HEK293 (cell line): ENCODE results near the gene FOXE3.

Experiments used
- CTCF ChIA-PET: fragments of 350-600 bp; formaldehyde crosslinking; extraction: SDS; loops from one replicate; lab custom pipeline; 2021; ENCODE audit warnings: antibody characterized with exemption; lab: Yijun Ruan, JAX
- POLR2A ChIA-PET: fragments of 300-600 bp; formaldehyde crosslinking; extraction: SDS; loops from one replicate; lab custom pipeline; 2020; ENCODE audit warnings: antibody characterized with exemption, inconsistent platforms; lab: Yijun Ruan, JAX
- H3K27ac ChIP-seq: fragments of 200-500 bp; sonication (Bioruptor generic); 2 replicates; pipeline ENCODE4 v1.5.1; 2014; ENCODE audit warnings: low read depth, low read length, control low read depth, inconsistent platforms; ENCODE audit errors: extremely low read depth
- H3K36me3 ChIP-seq, 2 experiments: fragments of 200-500 bp in 1 of 2; sonication (Bioruptor generic) in 1 of 2; 1 replicate in 1 of 2; 2 replicates in 1 of 2; pipeline ENCODE4 v1.5.1; 2014 to 2017; ENCODE audit warnings: inconsistent platforms in 2 of 2, low read length in 2 of 2; ENCODE audit not compliant: control insufficient read depth in 2 of 2, insufficient read depth in 1 of 2
- H3K4me1 ChIP-seq: fragments of 200-500 bp; sonication (Bioruptor generic); 2 replicates; pipeline ENCODE4 v1.5.1; 2014; ENCODE audit warnings: mild to moderate bottlenecking, low read length, inconsistent platforms; ENCODE audit not compliant: control insufficient read depth, insufficient read depth
- H3K4me3 ChIP-seq: 2 replicates; pipeline ENCODE4 v1.5.1; 2011; ENCODE audit warnings: low read depth, mild to moderate bottlenecking, control low read depth, low read length, moderate library complexity
- H3K9me3 ChIP-seq: fragments of 200-500 bp; sonication (Bioruptor generic); 2 replicates; pipeline ENCODE4 v1.5.1; 2014; ENCODE audit warnings: low read depth, low read length, inconsistent platforms; ENCODE audit not compliant: control insufficient read depth, insufficient read depth
- GLI4 ChIP-seq: fragments of 450-650 bp; formaldehyde crosslinking; IDR thresholded peaks from 2 replicates; pipeline ENCODE4 v1.5.1; 2016; ENCODE audit warnings: missing biosample characterization, missing genetic modification characterization
- GLIS1 ChIP-seq: fragments of 450-650 bp; formaldehyde crosslinking; IDR thresholded peaks from 2 replicates; pipeline ENCODE4 v1.5.1; 2016; ENCODE audit warnings: missing biosample characterization, missing genetic modification characterization
- HOXA7 ChIP-seq: sonication (generic); formaldehyde crosslinking; IDR thresholded peaks from 2 replicates; pipeline ENCODE4 v1.8.1; 2022; ENCODE audit warnings: missing genetic modification reagents, borderline replicate concordance
- SP3 ChIP-seq: fragments of 450-650 bp; formaldehyde crosslinking; IDR thresholded peaks from 2 replicates; pipeline ENCODE4 v1.5.1; 2016; ENCODE audit warnings: missing biosample characterization, missing genetic modification characterization
- WT1 ChIP-seq: fragments of 450-650 bp; formaldehyde crosslinking; IDR thresholded peaks from 2 replicates; pipeline ENCODE4 v1.5.1; 2016; ENCODE audit warnings: missing biosample characterization, missing genetic modification characterization
- ZBTB17 ChIP-seq: fragments of 450-650 bp; formaldehyde crosslinking; IDR thresholded peaks from 2 replicates; pipeline ENCODE4 v1.5.1; 2016; ENCODE audit warnings: missing biosample characterization, missing genetic modification characterization
- ZBTB48 ChIP-seq: fragments of 450-650 bp; formaldehyde crosslinking; IDR thresholded peaks from 2 replicates; pipeline ENCODE4 v1.5.1; 2016; ENCODE audit warnings: missing biosample characterization, missing genetic modification characterization
- ZBTB8A ChIP-seq: fragments of 450-650 bp; formaldehyde crosslinking; IDR thresholded peaks from 2 replicates; pipeline ENCODE4 v1.5.1; 2016; ENCODE audit warnings: missing biosample characterization, missing genetic modification characterization
- ZFHX2 ChIP-seq: fragments of 450-650 bp; formaldehyde crosslinking; conservative IDR thresholded peaks from 2 replicates; pipeline ENCODE4 v1.5.1; 2016; ENCODE audit warnings: missing biosample characterization, missing genetic modification characterization
- ZNF10 ChIP-seq: fragments of 450-650 bp; formaldehyde crosslinking; IDR thresholded peaks from 2 replicates; pipeline ENCODE4 v1.5.1; 2017; ENCODE audit warnings: missing biosample characterization, missing genetic modification characterization
- ZNF112 ChIP-seq: fragments of 450-650 bp; formaldehyde crosslinking; IDR thresholded peaks from 2 replicates; pipeline ENCODE4 v1.5.0; 2017; ENCODE audit warnings: missing biosample characterization, missing genetic modification characterization
- ZNF132 ChIP-seq: fragments of 450-650 bp; formaldehyde crosslinking; IDR thresholded peaks from 2 replicates; pipeline ENCODE4 v1.5.1; 2017; ENCODE audit warnings: missing biosample characterization, missing genetic modification characterization, borderline replicate concordance
- ZNF157 ChIP-seq: fragments of 450-650 bp; formaldehyde crosslinking; IDR thresholded peaks from 2 replicates; pipeline ENCODE4 v1.5.1; 2016; ENCODE audit warnings: missing biosample characterization, missing genetic modification characterization
- ZNF16 ChIP-seq: fragments of 450-650 bp; formaldehyde crosslinking; IDR thresholded peaks from 2 replicates; pipeline ENCODE4 v1.5.1; 2016; ENCODE audit warnings: low read depth, missing biosample characterization, missing genetic modification characterization
- ZNF248 ChIP-seq: fragments of 450-650 bp; formaldehyde crosslinking; IDR thresholded peaks from 2 replicates; pipeline ENCODE4 v1.5.1; 2017; ENCODE audit warnings: missing biosample characterization, missing genetic modification characterization
- ZNF341 ChIP-seq: fragments of 450-650 bp; formaldehyde crosslinking; IDR thresholded peaks from 2 replicates; pipeline ENCODE4; 2016; ENCODE audit warnings: low read depth, missing biosample characterization, missing genetic modification characterization
- ZNF391 ChIP-seq: fragments of 450-650 bp; formaldehyde crosslinking; IDR thresholded peaks from 2 replicates; pipeline ENCODE4 v1.5.1; 2016; ENCODE audit warnings: low read depth, missing biosample characterization, missing genetic modification characterization, borderline replicate concordance
- ZNF423 ChIP-seq: fragments of 450-650 bp; formaldehyde crosslinking; IDR thresholded peaks from 2 replicates; pipeline ENCODE4 v1.5.1; 2016; ENCODE audit warnings: missing biosample characterization, missing genetic modification characterization
- ZNF48 ChIP-seq: fragments of 450-650 bp; formaldehyde crosslinking; IDR thresholded peaks from 2 replicates; pipeline ENCODE4 v1.5.1; 2016; ENCODE audit warnings: missing biosample characterization, missing genetic modification characterization
- ZNF549 ChIP-seq: fragments of 450-650 bp; IDR thresholded peaks from 2 replicates; pipeline ENCODE4 v1.5.1; 2018; ENCODE audit warnings: missing biosample characterization, missing genetic modification characterization, mild to moderate bottlenecking, inconsistent platforms, moderate library complexity
- ZNF558 ChIP-seq: fragments of 450-650 bp; formaldehyde crosslinking; IDR thresholded peaks from 2 replicates; pipeline ENCODE4 v1.5.1; 2016; ENCODE audit warnings: missing biosample characterization, missing genetic modification characterization
- ZNF623 ChIP-seq: fragments of 450-650 bp; formaldehyde crosslinking; IDR thresholded peaks from 2 replicates; pipeline ENCODE4 v1.5.1; 2016; ENCODE audit warnings: missing biosample characterization, missing genetic modification characterization
- ZNF629 ChIP-seq: fragments of 450-650 bp; formaldehyde crosslinking; IDR thresholded peaks from 2 replicates; pipeline ENCODE4 v1.5.1; 2017; ENCODE audit warnings: missing biosample characterization, missing genetic modification characterization
- ZNF658 ChIP-seq: fragments of 450-650 bp; formaldehyde crosslinking; IDR thresholded peaks from 2 replicates; pipeline ENCODE4; 2016; ENCODE audit warnings: missing biosample characterization, missing genetic modification characterization
- ZNF664 ChIP-seq: fragments of 450-650 bp; formaldehyde crosslinking; IDR thresholded peaks from 2 replicates; pipeline ENCODE4 v1.5.1; 2016; ENCODE audit warnings: missing biosample characterization, missing genetic modification characterization
- ZNF768 ChIP-seq: fragments of 450-650 bp; formaldehyde crosslinking; IDR thresholded peaks from 2 replicates; pipeline ENCODE4 v1.5.1; 2018; ENCODE audit warnings: missing biosample characterization, mild to moderate bottlenecking, missing genetic modification characterization
- ZNF791 ChIP-seq: fragments of 450-650 bp; formaldehyde crosslinking; IDR thresholded peaks from 2 replicates; pipeline ENCODE4 v1.5.1; 2016; ENCODE audit warnings: missing biosample characterization, missing genetic modification characterization
- ZSCAN23 ChIP-seq: fragments of 450-650 bp; formaldehyde crosslinking; IDR thresholded peaks from 2 replicates; pipeline ENCODE4 v1.5.1; 2016; ENCODE audit warnings: missing biosample characterization, missing genetic modification characterization
- TF ChIP-seq, protein P1 (sequence below): fragments of 450-650 bp; formaldehyde crosslinking; IDR thresholded peaks from 2 replicates; pipeline ENCODE4 v1.5.1; 2016; ENCODE audit warnings: missing biosample characterization, missing genetic modification characterization, low read depth
- TF ChIP-seq, protein P2 (sequence below): fragments of 450-650 bp; formaldehyde crosslinking; IDR thresholded peaks from 2 replicates; pipeline ENCODE4 v1.5.1; 2016; ENCODE audit warnings: missing biosample characterization, missing genetic modification characterization
- TF ChIP-seq, protein P3 (sequence below): fragments of 450-650 bp; formaldehyde crosslinking; IDR thresholded peaks from 2 replicates; pipeline ENCODE4 v1.5.1; 2017; ENCODE audit warnings: missing biosample characterization, missing genetic modification characterization
- TF ChIP-seq, protein P4 (sequence below): fragments of 450-650 bp; formaldehyde crosslinking; optimal IDR thresholded peaks from 2 replicates; pipeline ENCODE3; 2016; ENCODE audit warnings: missing biosample characterization, mild to moderate bottlenecking, missing genetic modification characterization

Gene FOXE3

DNA sequence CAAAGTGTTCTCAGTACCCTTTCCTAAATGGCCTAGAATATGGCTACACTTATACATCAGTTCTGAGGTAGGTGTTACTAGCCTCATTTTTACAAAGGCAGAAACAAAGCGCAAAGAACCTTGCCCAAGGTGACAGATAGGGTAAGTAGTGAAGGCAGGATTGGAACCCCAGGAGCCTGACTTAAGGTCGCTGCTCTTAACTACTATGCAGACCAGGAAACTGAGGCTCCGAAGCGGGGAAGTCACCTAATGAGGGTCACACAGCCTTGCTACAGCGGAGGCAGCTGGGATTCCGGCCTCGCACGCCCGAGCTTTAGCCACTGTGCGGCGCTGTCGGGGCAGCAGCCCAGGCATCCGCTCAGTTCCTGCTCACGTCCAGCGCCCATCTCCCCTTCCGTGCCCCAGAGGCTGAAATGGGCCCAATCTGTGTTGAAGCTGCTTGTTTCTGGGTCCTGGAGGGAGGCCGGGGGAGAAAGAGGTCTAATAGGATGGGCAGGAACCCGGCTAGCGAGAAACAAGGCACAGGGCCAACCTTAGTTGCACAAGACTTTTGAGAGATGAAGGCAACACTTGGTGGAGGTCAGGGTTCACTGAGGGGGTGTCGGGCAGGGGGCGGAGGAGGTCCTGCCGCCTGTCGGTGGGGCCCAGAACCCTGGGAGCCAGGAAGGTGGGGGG lies 20.4 kb downstream of the FOXE3 start (continued):
- TF ChIP-seq, protein P1, sequence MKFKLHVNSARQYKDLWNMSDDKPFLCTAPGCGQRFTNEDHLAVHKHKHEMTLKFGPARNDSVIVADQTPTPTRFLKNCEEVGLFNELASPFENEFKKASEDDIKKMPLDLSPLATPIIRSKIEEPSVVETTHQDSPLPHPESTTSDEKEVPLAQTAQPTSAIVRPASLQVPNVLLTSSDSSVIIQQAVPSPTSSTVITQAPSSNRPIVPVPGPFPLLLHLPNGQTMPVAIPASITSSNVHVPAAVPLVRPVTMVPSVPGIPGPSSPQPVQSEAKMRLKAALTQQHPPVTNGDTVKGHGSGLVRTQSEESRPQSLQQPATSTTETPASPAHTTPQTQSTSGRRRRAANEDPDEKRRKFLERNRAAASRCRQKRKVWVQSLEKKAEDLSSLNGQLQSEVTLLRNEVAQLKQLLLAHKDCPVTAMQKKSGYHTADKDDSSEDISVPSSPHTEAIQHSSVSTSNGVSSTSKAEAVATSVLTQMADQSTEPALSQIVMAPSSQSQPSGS (tag by site-specific recombination): no peak
- peak; percentile 60; the same call in 1 of the 2 replicates for TF ChIP-seq ZNF10 (tag by site-specific recombination)

DNA sequence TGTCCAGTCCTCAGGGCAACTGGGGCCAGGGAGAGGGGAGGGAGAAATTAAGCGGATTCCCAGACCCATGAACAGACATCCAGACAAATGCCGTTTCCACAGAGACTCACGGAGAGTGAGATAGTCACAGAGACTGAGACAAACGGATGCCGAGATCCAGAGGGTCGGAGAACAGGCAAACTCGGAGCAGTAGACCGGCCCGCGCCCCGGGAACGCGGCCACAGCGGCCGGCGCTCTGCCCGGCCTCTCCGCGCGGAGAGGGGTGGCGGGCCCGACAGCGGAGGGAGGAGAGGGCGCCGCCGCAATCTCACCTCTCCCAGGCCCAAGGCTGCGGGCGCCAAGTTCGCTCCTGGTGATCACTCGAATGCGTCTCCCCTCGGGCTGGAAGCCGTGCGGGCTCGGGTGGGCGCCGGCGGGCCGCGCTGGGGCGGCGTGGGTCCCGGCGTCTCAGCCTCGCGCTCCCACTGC lies 20.9 kb downstream of the FOXE3 start:
- H3K36me3 ChIP-seq: peaks cover 0 to 37% of the 10 kb centered on the region in 2 experiments; a peak in 1 of 3 replicates
- peak overlapping the region; percentile 98 for H3K27ac ChIP-seq
- H3K4me1 ChIP-seq: no peaks in the 10 kb centered on the region
- no peaks in the 10 kb centered on the region for H3K9me3 ChIP-seq
- POLR2A ChIA-PET: interaction anchor here (0.7 to 3.1 kb wide), 21 partner anchors 8 to 319 kb away, joined by 3 to 26 read pairs (median 4); partner anchors contain the start of genes CMPK1 and STIL
- H3K4me3 ChIP-seq: peak overlapping the region; percentile 80
- CTCF ChIA-PET: interaction anchor here (0.5 to 9.7 kb wide), 79 partner anchors 8 to 788 kb away, joined by 3 to 120 read pairs (median 4); partner anchors contain the start of gene PDZK1IP1
- TF ChIP-seq ZNF791 (tag by site-specific recombination): no peak
- TF ChIP-seq ZBTB17: no peak
- TF ChIP-seq ZNF112: no peak
- TF ChIP-seq ZSCAN23 (tag by site-specific recombination): no peak
- TF ChIP-seq ZNF623 (tag by site-specific recombination): no peak
- no peak for TF ChIP-seq ZFHX2 (tag by site-specific recombination)
- TF ChIP-seq, protein P2, sequence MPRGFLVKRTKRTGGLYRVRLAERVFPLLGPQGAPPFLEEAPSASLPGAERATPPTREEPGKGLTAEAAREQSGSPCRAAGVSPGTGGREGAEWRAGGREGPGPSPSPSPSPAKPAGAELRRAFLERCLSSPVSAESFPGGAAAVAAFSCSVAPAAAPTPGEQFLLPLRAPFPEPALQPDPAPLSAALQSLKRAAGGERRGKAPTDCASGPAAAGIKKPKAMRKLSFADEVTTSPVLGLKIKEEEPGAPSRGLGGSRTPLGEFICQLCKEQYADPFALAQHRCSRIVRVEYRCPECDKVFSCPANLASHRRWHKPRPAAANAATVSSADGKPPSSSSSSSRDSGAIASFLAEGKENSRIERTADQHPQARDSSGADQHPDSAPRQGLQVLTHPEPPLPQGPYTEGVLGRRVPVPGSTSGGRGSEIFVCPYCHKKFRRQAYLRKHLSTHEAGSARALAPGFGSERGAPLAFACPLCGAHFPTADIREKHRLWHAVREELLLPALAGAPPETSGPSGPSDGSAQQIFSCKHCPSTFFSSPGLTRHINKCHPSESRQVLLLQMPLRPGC: 0 out of 2 replicates have a peak, but pooled peaks have one; percentile 4
- no peak for TF ChIP-seq ZNF423 (tag by site-specific recombination)
- TF ChIP-seq GLIS1 (tag by site-specific recombination): no peak
- TF ChIP-seq ZNF629 (tag by site-specific recombination): no peak
- TF ChIP-seq ZNF768 (tag by site-specific recombination): no peak
- no peak for TF ChIP-seq ZNF132 (tag by site-specific recombination)
- TF ChIP-seq ZNF157 (tag by site-specific recombination): no peak
- TF ChIP-seq ZNF664 (tag by site-specific recombination): no peak
- TF ChIP-seq ZBTB48 (tag by site-specific recombination): 0 out of 2 replicates have a peak, but pooled peaks have one; percentile 7
- no peak for TF ChIP-seq ZBTB8A
- TF ChIP-seq ZNF341 (tag by site-specific recombination): peak; percentile 72
- TF ChIP-seq SP3 (tag by site-specific recombination): no peak
- no peak for TF ChIP-seq ZNF48
- no peak for TF ChIP-seq HOXA7 (CRISPR knock-in tag)
- TF ChIP-seq ZNF391: no peak
- TF ChIP-seq, protein P3, sequence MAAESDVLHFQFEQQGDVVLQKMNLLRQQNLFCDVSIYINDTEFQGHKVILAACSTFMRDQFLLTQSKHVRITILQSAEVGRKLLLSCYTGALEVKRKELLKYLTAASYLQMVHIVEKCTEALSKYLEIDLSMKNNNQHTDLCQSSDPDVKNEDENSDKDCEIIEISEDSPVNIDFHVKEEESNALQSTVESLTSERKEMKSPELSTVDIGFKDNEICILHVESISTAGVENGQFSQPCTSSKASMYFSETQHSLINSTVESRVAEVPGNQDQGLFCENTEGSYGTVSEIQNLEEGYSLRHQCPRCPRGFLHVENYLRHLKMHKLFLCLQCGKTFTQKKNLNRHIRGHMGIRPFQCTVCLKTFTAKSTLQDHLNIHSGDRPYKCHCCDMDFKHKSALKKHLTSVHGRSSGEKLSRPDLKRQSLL: no peak
- TF ChIP-seq, protein P4, sequence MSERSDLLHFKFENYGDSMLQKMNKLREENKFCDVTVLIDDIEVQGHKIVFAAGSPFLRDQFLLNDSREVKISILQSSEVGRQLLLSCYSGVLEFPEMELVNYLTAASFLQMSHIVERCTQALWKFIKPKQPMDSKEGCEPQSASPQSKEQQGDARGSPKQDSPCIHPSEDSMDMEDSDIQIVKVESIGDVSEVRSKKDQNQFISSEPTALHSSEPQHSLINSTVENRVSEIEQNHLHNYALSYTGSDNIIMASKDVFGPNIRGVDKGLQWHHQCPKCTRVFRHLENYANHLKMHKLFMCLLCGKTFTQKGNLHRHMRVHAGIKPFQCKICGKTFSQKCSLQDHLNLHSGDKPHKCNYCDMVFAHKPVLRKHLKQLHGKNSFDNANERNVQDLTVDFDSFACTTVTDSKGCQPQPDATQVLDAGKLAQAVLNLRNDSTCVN: peak; percentile 63
- no peak for TF ChIP-seq ZNF558 (tag by site-specific recombination)
- no peak for TF ChIP-seq GLI4 (tag by site-specific recombination)
- TF ChIP-seq WT1: no peak
- no peak for TF ChIP-seq ZNF658 (tag by site-specific recombination)
- no peak for TF ChIP-seq ZNF16 (tag by site-specific recombination)
- TF ChIP-seq ZNF248 (tag by site-specific recombination): no peak
- TF ChIP-seq ZNF549 (tag by site-specific recombination): peak; percentile 35; the same call in 1 of the 2 replicates
